ENCODE results near the gene ZNF343.
"Not testable (repeated sequence)": the region's sequence is repeated elsewhere in the genome, so short reads cannot be mapped to it uniquely, and the experiment has no call there.

- not testable (repeated sequence) for TF ChIP-seq CTCF (IDR thresholded peaks at IDR 0.05); EZH2 (IDR thresholded peaks at IDR 0.05; ENCODE audit: borderline replicate concordance, insufficient read depth, low read depth, low read length, poor library complexity, severe bottlenecking)
These were observed 2.3 kb downstream of the ZNF343 start for GRCh38 chr20:2506426-2506825.
